HEK293 (cell line): ENCODE measurements around the gene TIMM44.
A peak's percentile ranks its signal among the peaks of the same experiment; 100 is the strongest.

Source experiments
- CTCF ChIA-PET: fragments of 350-600 bp; formaldehyde crosslinking; extraction: SDS; loops from one replicate; lab custom pipeline; 2021; ENCODE audit warnings: antibody characterized with exemption; lab: Yijun Ruan, JAX
- POLR2A ChIA-PET: fragments of 300-600 bp; formaldehyde crosslinking; extraction: SDS; loops from one replicate; lab custom pipeline; 2020; ENCODE audit warnings: antibody characterized with exemption, inconsistent platforms; lab: Yijun Ruan, JAX
- H3K27ac ChIP-seq: fragments of 200-500 bp; sonication (Bioruptor generic); 2 replicates; pipeline ENCODE4 v1.5.1; 2014; ENCODE audit warnings: low read depth, low read length, control low read depth, inconsistent platforms; ENCODE audit errors: extremely low read depth
- H3K36me3 ChIP-seq, 2 experiments: fragments of 200-500 bp in 1 of 2; sonication (Bioruptor generic) in 1 of 2; 1 replicate in 1 of 2; 2 replicates in 1 of 2; pipeline ENCODE4 v1.5.1; 2014 to 2017; ENCODE audit warnings: inconsistent platforms in 2 of 2, low read length in 2 of 2; ENCODE audit not compliant: control insufficient read depth in 2 of 2, insufficient read depth in 1 of 2
- H3K4me1 ChIP-seq: fragments of 200-500 bp; sonication (Bioruptor generic); 2 replicates; pipeline ENCODE4 v1.5.1; 2014; ENCODE audit warnings: mild to moderate bottlenecking, low read length, inconsistent platforms; ENCODE audit not compliant: control insufficient read depth, insufficient read depth
- H3K4me3 ChIP-seq: 2 replicates; pipeline ENCODE4 v1.5.1; 2011; ENCODE audit warnings: low read depth, mild to moderate bottlenecking, control low read depth, low read length, moderate library complexity
- H3K9me3 ChIP-seq: fragments of 200-500 bp; sonication (Bioruptor generic); 2 replicates; pipeline ENCODE4 v1.5.1; 2014; ENCODE audit warnings: low read depth, low read length, inconsistent platforms; ENCODE audit not compliant: control insufficient read depth, insufficient read depth
- KLF8 ChIP-seq: fragments of 450-650 bp; formaldehyde crosslinking; IDR thresholded peaks from 2 replicates; pipeline ENCODE4 v1.5.1; 2016; ENCODE audit warnings: missing biosample characterization, missing genetic modification characterization
- MZF1 ChIP-seq: fragments of 450-650 bp; formaldehyde crosslinking; IDR thresholded peaks from 2 replicates; pipeline ENCODE4 v1.5.1; 2017; ENCODE audit warnings: missing biosample characterization, missing genetic modification characterization, borderline replicate concordance
- OSR2 ChIP-seq: fragments of 450-650 bp; formaldehyde crosslinking; IDR thresholded peaks from 2 replicates; pipeline ENCODE4 v1.5.1; 2016; ENCODE audit warnings: missing biosample characterization, missing genetic modification characterization
- REST ChIP-seq: fragments of 450-650 bp; formaldehyde crosslinking; IDR thresholded peaks from 2 replicates; pipeline ENCODE4 v1.5.1; 2016; ENCODE audit warnings: missing biosample characterization, missing genetic modification characterization
- ZBTB1 ChIP-seq: fragments of 450-650 bp; formaldehyde crosslinking; IDR thresholded peaks from 2 replicates; pipeline ENCODE4 v1.5.1; 2016; ENCODE audit warnings: missing biosample characterization, missing genetic modification characterization
- ZNF146 ChIP-seq: fragments of 450-650 bp; formaldehyde crosslinking; IDR thresholded peaks from 2 replicates; pipeline ENCODE4 v1.5.1; 2016; ENCODE audit warnings: missing biosample characterization, missing genetic modification characterization
- ZNF174 ChIP-seq: fragments of 450-650 bp; formaldehyde crosslinking; IDR thresholded peaks from 2 replicates; pipeline ENCODE4 v1.5.0; 2017; ENCODE audit warnings: missing biosample characterization, mild to moderate bottlenecking, missing genetic modification characterization
- ZNF223 ChIP-seq: fragments of 450-650 bp; formaldehyde crosslinking; IDR thresholded peaks from 2 replicates; pipeline ENCODE4 v1.5.1; 2016; ENCODE audit warnings: missing biosample characterization, missing genetic modification characterization
- ZNF292 ChIP-seq: fragments of 450-650 bp; formaldehyde crosslinking; IDR thresholded peaks from 2 replicates; pipeline ENCODE4 v1.5.1; 2016; ENCODE audit warnings: low read depth, missing biosample characterization, missing genetic modification characterization, borderline replicate concordance
- ZNF335 ChIP-seq: fragments of 450-650 bp; formaldehyde crosslinking; conservative IDR thresholded peaks from 2 replicates; pipeline ENCODE4 v1.5.1; 2016; ENCODE audit warnings: missing biosample characterization, missing genetic modification characterization
- ZNF549 ChIP-seq: fragments of 450-650 bp; IDR thresholded peaks from 2 replicates; pipeline ENCODE4 v1.5.1; 2018; ENCODE audit warnings: missing biosample characterization, missing genetic modification characterization, mild to moderate bottlenecking, inconsistent platforms, moderate library complexity
- ZNF600 ChIP-seq: fragments of 450-650 bp; formaldehyde crosslinking; IDR thresholded peaks from 2 replicates; pipeline ENCODE4 v1.5.1; 2016; ENCODE audit warnings: missing biosample characterization, missing genetic modification characterization
- ZNF785 ChIP-seq: fragments of 450-650 bp; formaldehyde crosslinking; IDR thresholded peaks from 2 replicates; pipeline ENCODE4 v1.5.1; 2016; ENCODE audit warnings: missing biosample characterization, missing genetic modification characterization
- TF ChIP-seq, protein P1 (sequence below): fragments of 450-650 bp; formaldehyde crosslinking; IDR thresholded peaks from 2 replicates; pipeline ENCODE4 v1.5.1; 2016; ENCODE audit warnings: missing biosample characterization, missing genetic modification characterization
- TF ChIP-seq, protein P2 (sequence below): IDR thresholded peaks from 2 replicates; pipeline ENCODE4 v1.6.1; 2011; ENCODE audit warnings: mild to moderate bottlenecking, low read depth, low read length, borderline replicate concordance
- TF ChIP-seq, protein P3 (sequence below): fragments of 450-650 bp; formaldehyde crosslinking; IDR thresholded peaks from 2 replicates; pipeline ENCODE4 v1.5.1; 2016; ENCODE audit warnings: missing biosample characterization, missing genetic modification characterization

Gene TIMM44

DNA sequence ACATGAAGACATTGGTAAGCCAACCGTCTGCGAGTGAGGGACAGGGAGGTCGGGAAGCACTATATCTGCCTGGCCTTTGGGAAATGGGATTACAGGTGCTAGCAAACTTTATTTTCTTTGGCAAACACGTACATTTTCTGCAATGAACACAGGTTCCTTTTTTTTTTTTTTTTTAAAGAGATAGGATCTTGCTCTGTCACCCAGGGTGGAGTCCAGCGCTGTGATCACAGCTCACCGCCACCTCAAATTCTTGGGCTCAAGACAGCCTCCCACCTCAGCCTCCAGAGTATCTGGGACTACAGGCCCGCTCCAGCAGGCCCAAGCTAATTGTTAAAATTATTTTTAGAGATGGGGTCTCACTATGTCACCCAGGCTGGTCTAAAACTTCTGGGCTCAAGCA is 37.7 kb upstream of the TIMM44 start (continued):
- TF ChIP-seq OSR2 (tag by site-specific recombination) (no peak), ZNF549 (tag by site-specific recombination) (no peak)

DNA sequence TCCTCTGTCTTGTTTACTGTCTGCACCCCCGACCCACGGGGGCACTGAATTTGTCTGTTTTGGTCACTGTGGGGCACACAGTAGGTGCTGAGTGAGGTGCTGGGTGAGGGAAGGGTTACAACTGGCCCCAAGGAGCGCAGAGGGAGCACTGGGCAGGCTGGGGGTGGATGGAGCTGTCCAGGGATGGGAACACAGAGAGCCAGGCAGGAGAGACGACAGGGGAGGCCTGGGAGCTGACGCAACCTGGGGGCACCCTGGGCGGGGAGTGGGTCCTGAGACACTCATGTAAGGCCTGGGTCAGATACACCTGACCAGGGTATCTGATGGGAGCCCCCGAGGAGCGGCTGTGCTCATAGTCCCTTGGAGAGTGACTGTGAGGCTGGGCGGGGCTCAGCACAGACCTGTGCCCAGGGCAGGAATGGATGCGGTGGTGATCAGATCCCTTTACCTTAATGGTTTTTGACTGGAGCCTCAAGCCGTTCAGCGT is 37.2 kb upstream of the TIMM44 start:
- H3K27ac ChIP-seq: no peak overlapping the region
- TF ChIP-seq REST (tag by site-specific recombination): peak; percentile 14; the same call in 1 of the 2 replicates
- TF ChIP-seq ZNF785 (tag by site-specific recombination): no peak
- TF ChIP-seq ZNF223 (tag by site-specific recombination): no peak
- ChIA-PET POLR2A (interaction anchor here (0.6 kb wide), 1 partner anchor 399 kb away, joined by 3 read pairs; no protein-coding TSS in a partner anchor), CTCF (no interaction called here)
- no peaks in the 10 kb centered on the region for H3K9me3 ChIP-seq
- H3K4me3 ChIP-seq: no peak overlapping the region
- H3K36me3 ChIP-seq: peaks cover 10 to 94% of the 10 kb centered on the region in 2 experiments
- H3K4me1 ChIP-seq: no peaks in the 10 kb centered on the region

DNA sequence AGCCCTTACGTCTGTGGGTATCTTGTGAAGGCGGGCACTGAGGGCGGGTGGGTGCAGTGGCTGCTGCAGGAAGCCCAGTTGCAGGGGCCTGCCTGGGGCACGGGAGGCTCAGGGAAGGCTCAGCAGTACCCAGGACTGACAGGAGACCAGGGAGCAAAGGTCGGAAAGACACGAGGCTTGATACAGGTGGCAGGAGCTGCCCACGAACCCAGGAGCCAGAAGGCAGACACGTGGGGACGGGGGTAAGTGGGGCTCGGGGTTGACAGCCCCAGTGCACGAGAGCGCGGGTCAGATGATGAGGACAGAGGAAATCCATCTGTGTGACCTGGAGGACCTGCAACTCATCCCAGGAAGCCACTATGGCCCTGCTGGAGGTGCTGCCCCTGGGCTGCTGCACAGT is 36.7 kb upstream of the TIMM44 start:
- ChIA-PET POLR2A (no interaction called here), CTCF (interaction anchor here (0.8 kb wide), 1 partner anchor 10 kb away, joined by 4 read pairs; no protein-coding TSS in a partner anchor)
- peaks cover 10 to 94% of the 10 kb centered on the region in 2 experiments for H3K36me3 ChIP-seq
- no peaks in the 10 kb centered on the region for H3K9me3 ChIP-seq
- H3K4me3 ChIP-seq: no peak overlapping the region
- no peaks in the 10 kb centered on the region for H3K4me1 ChIP-seq
- H3K27ac ChIP-seq: no peak overlapping the region
- TF ChIP-seq ZNF335 (tag by site-specific recombination): no peak
- TF ChIP-seq, protein P1, sequence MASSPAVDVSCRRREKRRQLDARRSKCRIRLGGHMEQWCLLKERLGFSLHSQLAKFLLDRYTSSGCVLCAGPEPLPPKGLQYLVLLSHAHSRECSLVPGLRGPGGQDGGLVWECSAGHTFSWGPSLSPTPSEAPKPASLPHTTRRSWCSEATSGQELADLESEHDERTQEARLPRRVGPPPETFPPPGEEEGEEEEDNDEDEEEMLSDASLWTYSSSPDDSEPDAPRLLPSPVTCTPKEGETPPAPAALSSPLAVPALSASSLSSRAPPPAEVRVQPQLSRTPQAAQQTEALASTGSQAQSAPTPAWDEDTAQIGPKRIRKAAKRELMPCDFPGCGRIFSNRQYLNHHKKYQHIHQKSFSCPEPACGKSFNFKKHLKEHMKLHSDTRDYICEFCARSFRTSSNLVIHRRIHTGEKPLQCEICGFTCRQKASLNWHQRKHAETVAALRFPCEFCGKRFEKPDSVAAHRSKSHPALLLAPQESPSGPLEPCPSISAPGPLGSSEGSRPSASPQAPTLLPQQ (tag by site-specific recombination): no peak
- TF ChIP-seq, all 188 proteins: peak for 0

GRCh38 chr19:7979559-7979958 is 36.1 kb upstream of the TIMM44 start:
- no peaks in the 10 kb centered on the region for H3K9me3 ChIP-seq
- TF ChIP-seq OSR2 (tag by site-specific recombination): no peak
- TF ChIP-seq, protein P2, sequence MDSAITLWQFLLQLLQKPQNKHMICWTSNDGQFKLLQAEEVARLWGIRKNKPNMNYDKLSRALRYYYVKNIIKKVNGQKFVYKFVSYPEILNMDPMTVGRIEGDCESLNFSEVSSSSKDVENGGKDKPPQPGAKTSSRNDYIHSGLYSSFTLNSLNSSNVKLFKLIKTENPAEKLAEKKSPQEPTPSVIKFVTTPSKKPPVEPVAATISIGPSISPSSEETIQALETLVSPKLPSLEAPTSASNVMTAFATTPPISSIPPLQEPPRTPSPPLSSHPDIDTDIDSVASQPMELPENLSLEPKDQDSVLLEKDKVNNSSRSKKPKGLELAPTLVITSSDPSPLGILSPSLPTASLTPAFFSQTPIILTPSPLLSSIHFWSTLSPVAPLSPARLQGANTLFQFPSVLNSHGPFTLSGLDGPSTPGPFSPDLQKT: no peak
- H3K4me3 ChIP-seq: no peak overlapping the region
- ChIA-PET CTCF (interaction anchor here (0.5 to 0.8 kb wide), 2 partner anchors 9 to 493 kb away, joined by 3 to 4 read pairs; no protein-coding TSS in a partner anchor), POLR2A (no interaction called here)
- H3K27ac ChIP-seq: no peak overlapping the region
- peaks cover 10 to 94% of the 10 kb centered on the region in 2 experiments for H3K36me3 ChIP-seq
- no peaks in the 10 kb centered on the region for H3K4me1 ChIP-seq

GRCh38 chr19:7979011-7979410 is 35.5 kb upstream of the TIMM44 start:
- Histone ChIP-seq H3K9me3 (no peaks in the 10 kb centered on the region), H3K36me3 (peaks cover 10 to 94% of the 10 kb centered on the region in 2 experiments), H3K4me1 (no peaks in the 10 kb centered on the region), H3K4me3 (no peak overlapping the region), H3K27ac (no peak overlapping the region)
- ChIA-PET CTCF (interaction anchor here (0.5 kb wide), 1 partner anchor 492 kb away, joined by 3 read pairs; no protein-coding TSS in a partner anchor), POLR2A (no interaction called here)
- no peak for TF ChIP-seq ZNF146
- no peak for TF ChIP-seq ZNF174
- no peak for TF ChIP-seq ZBTB1 (tag by site-specific recombination)
- TF ChIP-seq MZF1: no peak
- TF ChIP-seq KLF8 (tag by site-specific recombination): no peak
- no peak for TF ChIP-seq ZNF600 (tag by site-specific recombination)
- TF ChIP-seq, protein P2: no peak
- TF ChIP-seq ZNF292 (tag by site-specific recombination): no peak
- TF ChIP-seq, protein P3, sequence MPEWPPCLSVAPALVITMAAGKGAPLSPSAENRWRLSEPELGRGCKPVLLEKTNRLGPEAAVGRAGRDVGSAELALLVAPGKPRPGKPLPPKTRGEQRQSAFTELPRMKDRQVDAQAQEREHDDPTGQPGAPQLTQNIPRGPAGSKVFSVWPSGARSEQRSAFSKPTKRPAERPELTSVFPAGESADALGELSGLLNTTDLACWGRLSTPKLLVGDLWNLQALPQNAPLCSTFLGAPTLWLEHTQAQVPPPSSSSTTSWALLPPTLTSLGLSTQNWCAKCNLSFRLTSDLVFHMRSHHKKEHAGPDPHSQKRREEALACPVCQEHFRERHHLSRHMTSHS (tag by site-specific recombination): no peak
